Heart right ventricle (tissue), 16 donors: ENCODE measurements around the gene CPTP. TPM values are rescaled to one million over a fixed set of nuclear protein-coding genes. Genes with fewer than 3 reads are reported as not detected.
A peak's percentile ranks its signal among the peaks of the same experiment; 100 is the strongest.

Experiments
- ATAC-seq, 8 donors: fragments of 200-7000 bp; cut with Tn5 transposase; one replicate each; pipeline ENCODE4 v1.9.1; 2020; ENCODE audit warnings: mild to moderate bottlenecking in 8 of 8, moderate library complexity in 8 of 8, moderate number of reproducible peaks in 1 of 8
- DNase-seq, 2 donors: peaks; one replicate each; pipeline ENCODE4 v3.0.0-alpha.2; 2020
- H3K27ac ChIP-seq, 10 donors: fragments of 200-600 bp; sonication (generic) in 2 of 10; one replicate each; pipeline versions ENCODE4 v1.5.0 to v1.8.0; 2020 to 2022; ENCODE audit warnings: mild to moderate bottlenecking in 3 of 10
- H3K27me3 ChIP-seq, 7 donors: fragments of 200-600 bp; one replicate each; pipeline ENCODE4 v1.8.0; 2021 to 2022; ENCODE audit warnings: mild to moderate bottlenecking in 2 of 7
- H3K36me3 ChIP-seq, 9 donors: fragments of 200-600 bp; sonication (generic) in 1 of 9; one replicate each; pipeline versions ENCODE4 v1.5.0 to v1.8.0; 2020 to 2022; ENCODE audit warnings: mild to moderate bottlenecking in 2 of 9
- H3K4me1 ChIP-seq, 9 donors: fragments of 200-600 bp; sonication (generic) in 1 of 9; one replicate each; pipeline versions ENCODE4 v1.5.0 to v1.8.0; 2020 to 2022; ENCODE audit warnings: mild to moderate bottlenecking in 4 of 9
- H3K4me3 ChIP-seq, 10 donors: fragments of 200-600 bp; sonication (generic) in 2 of 10; one replicate each; pipeline versions ENCODE4 v1.5.0 to v1.8.0; 2020 to 2022; ENCODE audit warnings: mild to moderate bottlenecking in 7 of 10, moderate library complexity in 2 of 10
- H3K9me3 ChIP-seq, 11 donors: fragments of 200-600 bp in 10 of 11; sonication (generic) in 2 of 11; one replicate each; pipeline versions ENCODE4 v1.5.0 to v1.8.0; 2013 to 2022; ENCODE audit warnings: mild to moderate bottlenecking in 2 of 11, control low read depth in 1 of 11, moderate library complexity in 1 of 11
- WGBS, 2 donors: extraction: QIAGEN DNeasy Blood & Tissue Kit; methylation state at CpG; one replicate each; pipeline ENCODE4 v1.1.7; 2013; ENCODE audit warnings: inconsistent platforms in 1 of 2; 5-methylcytosine and 5-hydroxymethylcytosine counted together
- intact Hi-C, 10 donors: fragments of 100-400 bp; cut with DNase I; formaldehyde crosslinking; loops; one replicate each; pipeline versions ENCODE4 v1.11.1 to v1.14.2; 2022
- polyA plus RNA-seq, 2 donors: library from polyadenylated mRNA; stranded (reverse); fragments of 200-250 nt; gene quantifications; one replicate each; pipeline ENCODE4 v1.2.3, GENCODE V29; 2013
- total RNA-seq, 10 donors: library from RNA; stranded (reverse); fragmentation: NEBNext Ultra II Directional in 3 of 10; extraction: Animal tissue kit (Norgen Biotek cat#: 25700) in 3 of 10; gene quantifications; one replicate each; pipeline versions ENCODE4 v1.2.1 to v1.2.4, GENCODE V29; 2021 to 2023
- TF ChIP-seq, protein P1 (sequence below), 9 donors: fragments of 200-600 bp; sonication (generic) in 2 of 9; IDR thresholded peaks; one replicate each; pipeline versions ENCODE4 v1.5.0 to v1.8.0; 2021 to 2022; ENCODE audit warnings: antibody characterized with exemption in 9 of 9, mild to moderate bottlenecking in 5 of 9, moderate library complexity in 1 of 9
- donor health status: Arrhythmogenic right ventricular cardiomyopathy.
- donor health status: ischemic (EF 13 %, LVEDD 7.1; RV severe dilation, severe dysfunction).
- donor health status: healthy with polysubstance abuse.
- donor health status: DM: no; HTN: yes; CAD: no.
- donor health status: DM: no; HTN: no; CAD: no.
- donor health status: ischemic (EF 25% LVEDD 6.9; RV normal size, moderate dysfunction).
- donor health status: ischemic (EF 25% LVEDD 5.7; RV mildly dilated, moderate dysfunction).
- donor health status: healthy.
- donor health status: DM: yes; HTN: yes; CAD: no.
- donor health status: Ischemic cardiomyopathy.
- donor health status: ischemic (EF 35%, LVEDD 5.7; RV mildly dilated, moderate dysfunction).
- donor health status: nonischemic (EF 11% LVEDD 7.7; RV severe dilation, severe dysfunction).
- donor health status: DM: yes; HTN: yes; CAD: no.
- donor health status: PGD.
- donor health status: ischemic (EF 29% LVEDD 5.4; RV normal size, mild dysfunction).
- donor health status: nonischemic (EF 23%, LVEDD 6.1; RV moderate dilation, normal function).

CPTP gene
- total and polyA plus RNA-seq, 12 donors = 49.4 to 222 (median 65.4) TPM

DNA sequence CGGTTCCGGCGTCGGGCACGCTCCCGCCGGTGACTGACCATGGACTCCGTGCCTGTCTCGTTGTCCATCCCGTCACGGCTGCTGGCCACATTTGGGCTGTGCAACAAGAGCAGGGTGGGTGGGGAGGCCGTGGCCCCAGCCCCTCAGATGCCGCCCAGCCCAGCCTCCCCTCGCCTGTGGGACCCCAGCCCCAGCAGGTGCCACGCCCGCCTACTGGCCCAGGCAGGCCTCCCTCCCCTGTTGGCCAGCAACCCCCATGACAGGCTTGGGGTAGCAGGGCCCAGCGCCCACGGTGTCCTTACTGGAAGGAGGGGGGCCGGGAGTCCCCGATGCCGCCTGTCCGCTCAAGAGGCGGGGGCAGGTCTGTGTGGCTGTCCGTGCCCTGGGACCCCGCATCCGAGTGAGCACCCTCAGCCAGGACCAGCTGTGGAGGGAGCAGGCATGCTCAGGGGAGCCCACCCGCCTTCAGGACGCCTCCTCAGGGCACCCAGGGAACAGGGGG is 17.5 kb downstream of the CPTP start:
- 94 to 97% methylated on average over 21 to 28 of the region's 28 CpGs for WGBS, 2 donors
- peaks cover 0 to 46% (median 9%) of the 10 kb centered on the region in 9 donors for H3K36me3 ChIP-seq
- intact Hi-C loops = no loop called here
- H3K4me3 ChIP-seq = no peak overlapping the region
- H3K4me1 ChIP-seq = peaks cover 17 to 40% (median 35%) of the 10 kb centered on the region in 9 donors
- H3K9me3 ChIP-seq = no peaks in the 10 kb centered on the region
- ATAC-seq (no peak), DNase-seq (no peak)
- TF ChIP-seq, protein P1, sequence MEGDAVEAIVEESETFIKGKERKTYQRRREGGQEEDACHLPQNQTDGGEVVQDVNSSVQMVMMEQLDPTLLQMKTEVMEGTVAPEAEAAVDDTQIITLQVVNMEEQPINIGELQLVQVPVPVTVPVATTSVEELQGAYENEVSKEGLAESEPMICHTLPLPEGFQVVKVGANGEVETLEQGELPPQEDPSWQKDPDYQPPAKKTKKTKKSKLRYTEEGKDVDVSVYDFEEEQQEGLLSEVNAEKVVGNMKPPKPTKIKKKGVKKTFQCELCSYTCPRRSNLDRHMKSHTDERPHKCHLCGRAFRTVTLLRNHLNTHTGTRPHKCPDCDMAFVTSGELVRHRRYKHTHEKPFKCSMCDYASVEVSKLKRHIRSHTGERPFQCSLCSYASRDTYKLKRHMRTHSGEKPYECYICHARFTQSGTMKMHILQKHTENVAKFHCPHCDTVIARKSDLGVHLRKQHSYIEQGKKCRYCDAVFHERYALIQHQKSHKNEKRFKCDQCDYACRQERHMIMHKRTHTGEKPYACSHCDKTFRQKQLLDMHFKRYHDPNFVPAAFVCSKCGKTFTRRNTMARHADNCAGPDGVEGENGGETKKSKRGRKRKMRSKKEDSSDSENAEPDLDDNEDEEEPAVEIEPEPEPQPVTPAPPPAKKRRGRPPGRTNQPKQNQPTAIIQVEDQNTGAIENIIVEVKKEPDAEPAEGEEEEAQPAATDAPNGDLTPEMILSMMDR (IDR thresholded peaks at IDR 0.05) = no peak
- H3K27me3 ChIP-seq = no peaks in the 10 kb centered on the region
- no peak overlapping the region for H3K27ac ChIP-seq

- peaks cover 23 to 45% (median 40%) of the 10 kb centered on the region in 9 donors for H3K4me1 ChIP-seq
These were observed 18.0 kb downstream of the CPTP start for GRCh38 chr1:1342584-1343115.

DNA sequence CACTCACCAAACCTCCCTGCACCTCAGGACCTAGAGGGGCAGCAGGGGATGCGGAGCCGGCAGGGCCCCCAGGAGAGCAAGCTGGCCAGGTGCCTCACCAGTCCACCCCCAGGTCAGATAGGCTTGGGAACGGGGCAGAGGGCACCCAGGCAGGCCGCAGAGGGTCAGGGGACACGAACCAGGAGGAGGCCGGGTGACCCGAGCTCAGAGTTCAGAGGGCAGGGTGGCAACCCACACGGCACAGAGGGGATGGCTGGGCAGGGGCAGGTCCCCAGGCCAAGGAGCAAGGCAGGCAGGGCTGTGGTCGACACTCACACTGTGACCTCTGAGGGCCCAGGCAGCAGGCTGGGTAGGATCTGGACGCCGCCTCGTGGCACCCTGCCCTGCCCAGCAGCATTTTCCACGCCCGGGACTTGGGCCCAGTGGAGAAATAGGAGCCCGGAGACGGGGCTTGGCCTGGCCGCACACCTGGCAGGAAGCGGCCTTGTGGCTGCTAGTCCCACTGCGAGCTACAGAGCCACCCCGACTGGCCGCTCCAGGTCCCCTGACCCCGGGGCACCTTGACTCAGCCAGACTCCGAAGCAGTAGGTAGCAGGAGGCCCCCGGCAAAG is 19.3 kb downstream of the CPTP start:
- H3K27me3 ChIP-seq = no peaks in the 10 kb centered on the region
- 85 to 87% methylated on average over 24 of the region's 24 CpGs for WGBS, 2 donors
- intact Hi-C loops = no loop called here
- no peaks in the 10 kb centered on the region for H3K9me3 ChIP-seq
- DNase-seq (no peak), ATAC-seq (peak in 2 of 8 donors; percentile 4)
- H3K27ac ChIP-seq = peak overlapping the region in 3 of 10 donors; percentile 16 to 50 (median 36)
- peaks cover 0 to 27% (median 7%) of the 10 kb centered on the region in 9 donors for H3K36me3 ChIP-seq
- H3K4me1 ChIP-seq = peaks cover 27 to 54% (median 47%) of the 10 kb centered on the region in 9 donors
- H3K4me3 ChIP-seq = no peak overlapping the region
- TF ChIP-seq, protein P1 (IDR thresholded peaks at IDR 0.05) = no peak

More at GRCh38 chr1:1342584-1343115, 18.0 kb downstream of the CPTP start:
- ATAC-seq (no peak), DNase-seq (no peak)
- H3K4me3 ChIP-seq = no peak overlapping the region
- intact Hi-C loops = no loop called here
- no peak overlapping the region for H3K27ac ChIP-seq
- H3K27me3 ChIP-seq = no peaks in the 10 kb centered on the region
- peaks cover 0 to 40% (median 9%) of the 10 kb centered on the region in 9 donors for H3K36me3 ChIP-seq
- WGBS, 2 donors = 76 to 85% methylated on average over 18 of the region's 18 CpGs
- no peaks in the 10 kb centered on the region for H3K9me3 ChIP-seq
- TF ChIP-seq, protein P1 (IDR thresholded peaks at IDR 0.05) = no peak

DNA sequence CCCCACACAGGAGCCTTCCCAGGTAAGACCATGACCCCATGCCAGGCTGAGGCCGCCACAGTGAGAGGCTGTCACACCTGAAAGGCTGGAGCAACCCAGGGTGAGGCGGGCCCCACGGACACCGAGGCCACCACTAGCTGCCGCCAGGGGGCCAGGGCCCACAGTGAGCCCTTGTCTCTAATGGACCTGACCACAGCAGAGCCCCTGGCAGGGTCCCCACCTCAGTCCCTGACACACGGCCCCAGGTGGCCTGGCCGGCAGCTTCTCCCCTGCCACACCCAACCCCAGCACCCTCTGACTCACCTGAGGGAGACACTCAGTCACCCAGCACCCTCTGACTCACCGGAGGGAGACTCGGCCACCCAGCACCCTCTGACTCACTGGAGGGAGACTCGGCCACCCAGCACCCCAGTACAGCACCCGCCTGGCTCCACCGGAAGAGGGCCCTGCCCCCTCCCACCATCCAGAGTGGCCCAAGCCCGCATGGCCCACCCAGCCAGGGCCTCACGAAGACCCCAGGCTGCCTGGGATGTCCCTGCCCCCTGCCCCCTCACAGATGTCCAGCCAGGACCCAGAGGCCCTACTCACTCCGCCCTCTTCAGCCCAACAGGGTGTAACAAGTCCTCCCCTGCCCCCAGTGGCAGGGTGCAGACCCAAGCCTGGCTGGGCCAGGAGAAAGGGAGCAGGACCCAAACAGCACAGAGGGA is 20.2 kb downstream of the CPTP start:
- TF ChIP-seq, protein P1 (IDR thresholded peaks at IDR 0.05) = peak in 7 of 9 donors; percentile 9 to 32 (median 17)
- ATAC-seq (peak in 1 of 8 donors; percentile 0), DNase-seq (no peak)
- no peaks in the 10 kb centered on the region for H3K9me3 ChIP-seq
- 73 to 82% methylated on average over 15 of the region's 15 CpGs for WGBS, 2 donors
- no peak overlapping the region for H3K4me3 ChIP-seq
- no peaks in the 10 kb centered on the region for H3K27me3 ChIP-seq
- intact Hi-C loops = loop anchor here in 2 of 10 donors (5.0 kb wide), 1 partner anchor 38 kb away; the partner anchor contains the start of genes ACAP3 (in 2 of the 2) and PUSL1 (in 2 of the 2)
- peak overlapping the region in 3 of 10 donors; percentile 7 to 50 (median 36) for H3K27ac ChIP-seq
- H3K36me3 ChIP-seq = peaks cover 0 to 19% (median 5%) of the 10 kb centered on the region in 9 donors
- peaks cover 27 to 54% (median 47%) of the 10 kb centered on the region in 9 donors for H3K4me1 ChIP-seq
